GM12878 (cell line): ENCODE data around the gene TXNL4A. TPM values are rescaled to one million over a fixed set of nuclear protein-coding genes. Genes with fewer than 3 reads are reported as not detected.
A peak's percentile ranks its signal among the peaks of the same experiment; 100 is the strongest.

Source experiments
- ATAC-seq: fragments of 200-7000 bp; cut with Tn5 transposase; 3 replicates; pipeline ENCODE4 v1.9.1; 2020; ENCODE audit warnings: mild to moderate bottlenecking, moderate library complexity
- BruUV-seq: library from RNA; stranded (reverse); fragments of 400-500 nt; replicated peaks from 2 replicates; lab custom pipeline; 2021; lab: Mats Ljungman, UMichigan
- CTCF ChIA-PET: fragments of 300-600 bp; sonication (Branson Sonifier 250); formaldehyde crosslinking; extraction: SDS; loops from one replicate; lab custom pipeline; 2021; ENCODE audit warnings: inconsistent platforms; lab: Yijun Ruan, JAX
- POLR2A ChIA-PET: fragments of 350-600 bp; formaldehyde crosslinking; extraction: SDS; loops from one replicate; lab custom pipeline; 2021; ENCODE audit warnings: inconsistent platforms; lab: Charles Lee
- RAD21 ChIA-PET: fragments of 300-600 bp; sonication (Branson Sonifier 250); formaldehyde crosslinking; loops from one replicate; lab custom pipeline; 2023; ENCODE audit warnings: antibody characterized with exemption; ENCODE audit not compliant: unreplicated experiment; lab: Charles Lee
- SMC1A ChIA-PET: fragments of 300-600 bp; sonication (Branson Sonifier 250); formaldehyde crosslinking; loops from one replicate; lab custom pipeline; 2023; ENCODE audit not compliant: unreplicated experiment, uncharacterized antibody; lab: Charles Lee
- DNase-seq: peaks from one replicate; pipeline ENCODE4 v3.0.0-alpha.2; 2011; ENCODE audit warnings: low read depth, low spot score
- FAIRE-seq: peaks from 3 replicates; lab custom pipeline; 2011; peaks lifted over from hg19 to GRCh38; lab: Jason Lieb, UNC
- H2AFZ ChIP-seq: 2 replicates; pipeline ENCODE4 v1.6.0; 2011; ENCODE audit warnings: low read depth, low read length, control low read depth; ENCODE audit not compliant: control insufficient read depth
- H3K27ac ChIP-seq: 2 replicates; pipeline ENCODE4 v1.5.1; 2011; ENCODE audit warnings: control low read depth; ENCODE audit not compliant: control insufficient read depth, insufficient read depth
- H3K27me3 ChIP-seq, 2 experiments: replicated peaks in 1 of 2; 2 replicates each; pipeline versions ENCODE4 v1.6.0 to v1.6.1; 2011; ENCODE audit warnings: low read length in 1 of 2; ENCODE audit not compliant: control insufficient read depth in 2 of 2, insufficient read depth in 2 of 2
- H3K36me3 ChIP-seq, 2 experiments: 2 replicates each; pipeline ENCODE4 v1.5.1; 2011; ENCODE audit warnings: low read length in 1 of 2; ENCODE audit not compliant: control insufficient read depth in 2 of 2, insufficient read depth in 2 of 2
- H3K4me1 ChIP-seq: 2 replicates; pipeline ENCODE4 v1.6.1; 2011; ENCODE audit warnings: mild to moderate bottlenecking, low read length, moderate library complexity, mixed read lengths; ENCODE audit not compliant: control insufficient read depth, insufficient read depth
- H3K4me2 ChIP-seq: 2 replicates; pipeline ENCODE4 v1.6.0; 2011; ENCODE audit warnings: control low read depth; ENCODE audit not compliant: control insufficient read depth, insufficient read depth
- H3K4me3 ChIP-seq: fragments of 200-600 bp; sonication (generic); 2 replicates; pipeline ENCODE4 v1.5.1; 2016
- H3K79me2 ChIP-seq: 2 replicates; pipeline ENCODE4 v1.6.0; 2011; ENCODE audit warnings: low read length; ENCODE audit not compliant: control insufficient read depth, insufficient read depth
- H3K9ac ChIP-seq: 2 replicates; pipeline ENCODE4 v1.8.0; 2011; ENCODE audit warnings: low read length, control low read depth, mixed read lengths; ENCODE audit not compliant: control insufficient read depth, insufficient read depth
- H3K9me3 ChIP-seq: replicated peaks from 3 replicates; pipeline ENCODE4 v1.5.1; 2011; ENCODE audit warnings: mild to moderate bottlenecking, low read length; ENCODE audit not compliant: control insufficient read depth, insufficient read depth
- H4K20me1 ChIP-seq: 2 replicates; pipeline ENCODE4 v1.6.0; 2011; ENCODE audit not compliant: control insufficient read depth, insufficient read depth
- HDAC2 ChIP-seq: fragments of 200-600 bp; sonication (generic); IDR thresholded peaks from 2 replicates; pipeline ENCODE4 v1.6.1; 2017
- IKZF2 ChIP-seq, 2 experiments: fragments of 450-650 bp; IDR thresholded peaks; 2 replicates each; pipeline ENCODE4 v1.6.1; 2017; ENCODE audit warnings: mild to moderate bottlenecking in 2 of 2, moderate library complexity in 2 of 2
- MTA3 ChIP-seq: IDR thresholded peaks from 2 replicates; pipeline ENCODE4 v1.6.1; 2012; ENCODE audit warnings: low read length, inconsistent platforms, borderline replicate concordance
- NFIC ChIP-seq: IDR thresholded peaks from 2 replicates; pipeline ENCODE4 v1.6.1; 2012; ENCODE audit warnings: low read depth, mild to moderate bottlenecking, inconsistent platforms, low read length, moderate library complexity
- NFYA ChIP-seq: IDR thresholded peaks from 2 replicates; pipeline ENCODE4 v1.6.1; 2011; ENCODE audit warnings: low read depth, mild to moderate bottlenecking, low read length, improper control_type of control experiment, borderline replicate concordance
- NR2F1 ChIP-seq: fragments of 450-650 bp; conservative IDR thresholded peaks from 2 replicates; pipeline ENCODE4 v1.6.1; 2017; ENCODE audit warnings: mild to moderate bottlenecking
- PML ChIP-seq: IDR thresholded peaks from 2 replicates; pipeline ENCODE4 v1.6.1; 2012; ENCODE audit warnings: low read length, inconsistent platforms
- RELB ChIP-seq: fragments of 450-650 bp; IDR thresholded peaks from 2 replicates; pipeline ENCODE4 v1.6.1; 2017; ENCODE audit warnings: low read depth, mild to moderate bottlenecking, moderate library complexity
- SIX5 ChIP-seq: IDR thresholded peaks from 2 replicates; pipeline ENCODE4 v1.6.1; 2011; ENCODE audit warnings: mild to moderate bottlenecking, low read depth, low read length, moderate library complexity; ENCODE audit not compliant: severe bottlenecking
- SREBF2 ChIP-seq: IDR thresholded peaks from 2 replicates; pipeline ENCODE4 v1.6.1; 2012; ENCODE audit warnings: mild to moderate bottlenecking, low read length
- SUPT20H ChIP-seq: IDR thresholded peaks from 2 replicates; pipeline ENCODE4 v1.6.1; 2011; ENCODE audit warnings: low read depth, mild to moderate bottlenecking, low read length, moderate library complexity, borderline replicate concordance; ENCODE audit not compliant: control insufficient read depth
- TAF1 ChIP-seq: IDR thresholded peaks from 2 replicates; pipeline ENCODE4 v1.6.1; 2011; ENCODE audit warnings: mild to moderate bottlenecking, low read depth, low read length, borderline replicate concordance
- ZBTB33 ChIP-seq: fragments of 450-650 bp; IDR thresholded peaks from 2 replicates; pipeline ENCODE4 v1.6.1; 2017; ENCODE audit warnings: mild to moderate bottlenecking
- ZBTB40 ChIP-seq: fragments of 450-650 bp; IDR thresholded peaks from 2 replicates; pipeline ENCODE4 v1.6.1; 2016; ENCODE audit warnings: mild to moderate bottlenecking, moderate library complexity, borderline replicate concordance
- WGBS: methylation state at CpG from one replicate; pipeline ENCODE4 v1.1.6; 2016; ENCODE audit warnings: low lambda C conversion rate; ENCODE audit not compliant: insufficient replicate concordance, insufficient coverage; ENCODE audit errors: missing lambda C conversion rate; 5-methylcytosine and 5-hydroxymethylcytosine counted together
- in situ Hi-C: fragments of 300-500 bp; cut with MboI; formaldehyde crosslinking; loops from 9 replicates; pipeline ENCODE4 v1.14.3; 2018; ENCODE audit warnings: mixed read lengths
- intact Hi-C: fragments of 100-400 bp; cut with micrococcal nuclease; formaldehyde crosslinking; loops from one replicate; pipeline ENCODE4 v1.14.2; 2022; ENCODE audit not compliant: unreplicated experiment
- polyA plus RNA-seq, 11 experiments: library from polyadenylated mRNA; depleted of rRNA in 4 of 11; unstranded in 6 of 11; stranded (reverse) in 5 of 11; fragments of >200 nt; fragmentation: Nextera tagmentation in 4 of 11; fragmentation: Illumina TruSeq in 1 of 11; extraction: Ambion mirVana in 4 of 11; extraction: Trizol in 1 of 11; gene quantifications; 1 replicate in 1 of 11; 2 replicates in 10 of 11; pipeline versions ENCODE4 v1.2.1 to v1.2.3, GENCODE V29; 2011 to 2016; ENCODE audit warnings: inconsistent platforms in 2 of 11, missing spikeins in 2 of 11, low read depth in 1 of 11
- total RNA-seq, 4 experiments: library from RNA; depleted of rRNA in 3 of 4; stranded (reverse); fragments of >200 nt in 3 of 4; fragmentation: Illumina TruSeq in 1 of 4; extraction: Trizol in 1 of 4; gene quantifications; 2 replicates each; pipeline versions ENCODE4 v1.2.1 to v1.2.3, GENCODE V29; 2013 to 2021

The TXNL4A gene
- total and polyA plus RNA-seq, 10 of the 15 experiments (the other 5 are each of a cell fraction or from before 2014, with no cell fraction given), result 38.4 to 329 (median 128) TPM

- TF ChIP-seq ZBTB33, result no peak
- TF ChIP-seq NFYA, result no peak
- TF ChIP-seq IKZF2 (IDR thresholded peaks at IDR 0.05), result peak; percentile 75 to 78
- no peak for TF ChIP-seq NR2F1
- TF ChIP-seq SUPT20H, result no peak
- TF ChIP-seq PML, result peak; percentile 70; the same call in 1 of the 2 replicates
- no peak for TF ChIP-seq HDAC2
- peak; percentile 80 for TF ChIP-seq MTA3
- no peak for TF ChIP-seq SREBF2
These were observed 25.3 kb downstream of the TXNL4A start (continued) for GRCh38 chr18:79962835-79963657.

GRCh38 chr18:79962311-79962710 is 26.1 kb downstream of the TXNL4A start:
- ChIA-PET RAD21 (interaction anchor here (0.7 to 2.4 kb wide), 4 partner anchors 11 to 72 kb away, joined by 3 to 9 read pairs (median 4); partner anchors contain the start of genes RBFA, SLC66A2 and TXNL4A), SMC1A (interaction anchor here (1.3 to 2.5 kb wide), 3 partner anchors 8 to 57 kb away, joined by 3 to 13 read pairs (median 5); no protein-coding TSS in a partner anchor), POLR2A (interaction anchor here (1.3 to 1.9 kb wide), 2 partner anchors 10 to 12 kb away, joined by 4 to 8 read pairs; partner anchors contain the start of gene SLC66A2), CTCF (interaction anchor here (1.0 to 2.5 kb wide), 5 partner anchors 8 to 197 kb away, joined by 3 to 9 read pairs (median 7); partner anchors contain the start of gene TXNL4A)
- H3K79me2 ChIP-seq, result no peaks in the 10 kb centered on the region; the same call in 1 of the 2 replicates
- H3K27ac ChIP-seq, result no peak overlapping the region
- 91% methylated on average over 10 of the region's 10 CpGs for WGBS
- intact Hi-C loops (loop anchor here (2.0 to 5.0 kb wide), 3 partner anchors 145 to 282 kb away; partner anchors contain the start of gene ADNP2), in situ Hi-C loops (no loop called here)
- H3K4me3 ChIP-seq, result peak overlapping the region; percentile 37; the same call in 1 of the 2 replicates
- no TSS peak for BruUV-seq
- peaks cover 25% of the 10 kb centered on the region for H3K4me1 ChIP-seq
- no peaks in the 10 kb centered on the region for H3K9me3 ChIP-seq
- ATAC-seq, result no peak
- TF ChIP-seq SIX5 (no peak), NFIC (no peak), RELB (no peak), ZBTB40 (no peak), TAF1 (no peak)
- no peak overlapping the region for H3K9ac ChIP-seq
- H3K4me2 ChIP-seq, result 0 out of 2 replicates have a peak overlapping the region, but pooled peaks have one; percentile 9
- DNase-seq, result no peak
- H4K20me1 ChIP-seq, result no peaks in the 10 kb centered on the region
- no peak for FAIRE-seq
- no peaks in the 10 kb centered on the region for H3K27me3 ChIP-seq
- no peak overlapping the region for H2AFZ ChIP-seq
- no peaks in the 10 kb centered on the region for H3K36me3 ChIP-seq
